ENCODE results near the gene DHX34.

DHX34 gene

DNA sequence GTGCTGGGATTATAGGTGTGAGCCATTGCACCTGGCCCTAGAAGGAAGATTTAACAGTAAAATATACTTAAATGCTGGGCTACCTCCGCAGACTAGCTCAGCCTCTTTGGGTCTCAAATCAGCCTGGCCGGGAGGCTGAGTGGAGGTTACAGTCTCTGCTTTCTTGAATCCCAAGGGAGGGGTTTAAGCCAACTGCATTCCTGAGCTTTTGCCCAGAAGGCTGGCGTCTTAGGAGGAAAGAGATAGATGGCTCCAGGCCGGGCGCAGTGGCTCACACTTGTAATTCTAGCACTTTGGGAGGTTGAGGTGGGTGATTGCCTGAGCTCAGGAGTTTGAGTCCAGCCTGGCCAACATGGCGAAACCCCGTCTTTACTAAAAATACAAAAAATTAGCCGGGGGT, 40.1 kb upstream of the DHX34 start:
- no peaks in the 10 kb centered on the region for H3K9me3 ChIP-seq (ENCODE audit: low read length)
- H3K27me3 ChIP-seq (ENCODE audit: insufficient read depth, low read length): no peaks in the 10 kb centered on the region; the same call in 1 of the 2 replicates
- no peak overlapping the region for H2AFZ ChIP-seq (ENCODE audit: low read length)
- no peak overlapping the region for H3K4me2 ChIP-seq (ENCODE audit: low read length)
- no peak overlapping the region for H3K9ac ChIP-seq (ENCODE audit: low read length)
- no peak overlapping the region for H3K4me3 ChIP-seq (ENCODE audit: low read depth, low read length, poor library complexity, severe bottlenecking)
- H3F3A ChIP-seq (ENCODE audit: insufficient read depth, low read length): no peaks in the 10 kb centered on the region
- H3K79me2 ChIP-seq (ENCODE audit: insufficient read depth, low read length): no peaks in the 10 kb centered on the region
- no peaks in the 10 kb centered on the region for H3K36me3 ChIP-seq (ENCODE audit: insufficient read depth, low read length)
- no peaks in the 10 kb centered on the region for H4K20me1 ChIP-seq (ENCODE audit: insufficient read depth, low read length)
- no peak for TF ChIP-seq EZH2 (IDR thresholded peaks at IDR 0.05; ENCODE audit: borderline replicate concordance, low read length)
- TF ChIP-seq, protein P1, sequence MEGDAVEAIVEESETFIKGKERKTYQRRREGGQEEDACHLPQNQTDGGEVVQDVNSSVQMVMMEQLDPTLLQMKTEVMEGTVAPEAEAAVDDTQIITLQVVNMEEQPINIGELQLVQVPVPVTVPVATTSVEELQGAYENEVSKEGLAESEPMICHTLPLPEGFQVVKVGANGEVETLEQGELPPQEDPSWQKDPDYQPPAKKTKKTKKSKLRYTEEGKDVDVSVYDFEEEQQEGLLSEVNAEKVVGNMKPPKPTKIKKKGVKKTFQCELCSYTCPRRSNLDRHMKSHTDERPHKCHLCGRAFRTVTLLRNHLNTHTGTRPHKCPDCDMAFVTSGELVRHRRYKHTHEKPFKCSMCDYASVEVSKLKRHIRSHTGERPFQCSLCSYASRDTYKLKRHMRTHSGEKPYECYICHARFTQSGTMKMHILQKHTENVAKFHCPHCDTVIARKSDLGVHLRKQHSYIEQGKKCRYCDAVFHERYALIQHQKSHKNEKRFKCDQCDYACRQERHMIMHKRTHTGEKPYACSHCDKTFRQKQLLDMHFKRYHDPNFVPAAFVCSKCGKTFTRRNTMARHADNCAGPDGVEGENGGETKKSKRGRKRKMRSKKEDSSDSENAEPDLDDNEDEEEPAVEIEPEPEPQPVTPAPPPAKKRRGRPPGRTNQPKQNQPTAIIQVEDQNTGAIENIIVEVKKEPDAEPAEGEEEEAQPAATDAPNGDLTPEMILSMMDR (IDR thresholded peaks at IDR 0.05; ENCODE audit: low read length): no peak
- H3K27ac ChIP-seq (ENCODE audit: low read depth, low read length, poor library complexity, severe bottlenecking): no peak overlapping the region
- no peaks in the 10 kb centered on the region for H3K4me1 ChIP-seq (ENCODE audit: insufficient read depth, low read length, severe bottlenecking)
- no peaks in the 10 kb centered on the region for H3K9me2 ChIP-seq (ENCODE audit: low read depth, low read length)

DNA sequence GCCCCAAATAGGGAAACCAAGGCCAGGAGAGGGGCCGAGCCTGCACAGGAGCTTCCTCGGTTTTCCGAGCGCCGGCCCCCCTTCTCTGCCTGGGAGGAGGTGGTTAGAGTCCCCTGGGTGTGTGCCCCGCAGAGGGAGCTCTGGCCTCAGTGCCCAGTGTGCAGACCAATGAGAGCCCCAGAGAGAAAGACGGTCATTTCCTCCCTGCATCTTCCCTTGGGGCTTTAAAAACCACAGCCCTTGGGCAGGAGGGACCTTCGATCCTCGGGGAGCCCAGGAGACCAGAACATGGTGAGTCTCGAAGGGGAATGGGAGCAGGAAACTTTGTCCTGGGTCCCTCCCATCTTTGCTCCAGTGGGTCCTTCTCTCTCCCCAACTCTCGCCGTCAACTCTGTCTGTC, 39.5 kb upstream of the DHX34 start, which contains the start of gene C5AR1:
Gene C5AR1, plus strand, starts transcription at position 254 of the 400 bp plus-strand sequence. Its CDS starts 35 bp downstream, at position 289.
- H2AFZ ChIP-seq (ENCODE audit: low read length): no peak within 1 kb of the TSS
- no peak within 1 kb of the TSS for H3K27ac ChIP-seq (ENCODE audit: low read depth, low read length, poor library complexity, severe bottlenecking)
- H4K20me1 ChIP-seq (ENCODE audit: insufficient read depth, low read length): no peaks in the 10 kb centered on the region
- no peak within 1 kb of the TSS for H3K4me2 ChIP-seq (ENCODE audit: low read length)
- no peaks in the 10 kb centered on the region for H3K9me3 ChIP-seq (ENCODE audit: low read length)
- no peaks in the 10 kb centered on the region for H3K4me1 ChIP-seq (ENCODE audit: insufficient read depth, low read length, severe bottlenecking)
- TF ChIP-seq, protein P1 (IDR thresholded peaks at IDR 0.05; ENCODE audit: low read length): no peak
- no peak for TF ChIP-seq EZH2 (IDR thresholded peaks at IDR 0.05; ENCODE audit: borderline replicate concordance, low read length)
- H3K36me3 ChIP-seq (ENCODE audit: insufficient read depth, low read length): no peaks in the 10 kb centered on the region
- H3F3A ChIP-seq (ENCODE audit: insufficient read depth, low read length): no peaks in the 10 kb centered on the region
- no peaks in the 10 kb centered on the region; the same call in 1 of the 2 replicates for H3K27me3 ChIP-seq (ENCODE audit: insufficient read depth, low read length)
- H3K9me2 ChIP-seq (ENCODE audit: low read depth, low read length): no peaks in the 10 kb centered on the region
- H3K9ac ChIP-seq (ENCODE audit: low read length): no peak within 1 kb of the TSS
- H3K4me3 ChIP-seq (ENCODE audit: low read depth, low read length, poor library complexity, severe bottlenecking): no peak within 1 kb of the TSS
- no peaks in the 10 kb centered on the region for H3K79me2 ChIP-seq (ENCODE audit: insufficient read depth, low read length)

DNA sequence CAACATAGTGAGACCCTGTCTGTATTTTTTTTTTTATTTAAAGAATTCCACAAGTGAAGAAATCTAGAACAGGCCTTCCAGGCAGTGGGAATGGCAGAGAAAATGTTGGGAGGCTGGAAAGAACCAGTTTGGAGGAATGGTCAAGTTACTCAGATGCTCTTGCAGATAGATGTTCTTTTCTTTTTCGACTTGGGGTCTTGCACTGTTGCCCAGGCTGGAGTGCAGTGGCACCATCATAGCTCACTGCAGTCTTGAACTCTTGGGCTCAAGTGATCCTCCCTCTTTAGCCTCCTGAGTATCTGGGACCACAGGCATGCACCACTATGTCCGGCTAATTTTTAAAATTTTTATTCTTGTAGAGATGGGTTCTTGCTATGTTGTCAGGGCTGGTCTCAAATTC, 38.8 kb upstream of the DHX34 start:
- Histone ChIP-seq H2AFZ (ENCODE audit: low read length) (no peak overlapping the region), H3K9me3 (ENCODE audit: low read length) (no peaks in the 10 kb centered on the region), H3K4me2 (ENCODE audit: low read length) (no peak overlapping the region), H3K27ac (ENCODE audit: low read depth, low read length, poor library complexity, severe bottlenecking) (no peak overlapping the region), H4K20me1 (ENCODE audit: insufficient read depth, low read length) (no peaks in the 10 kb centered on the region), H3K36me3 (ENCODE audit: insufficient read depth, low read length) (no peaks in the 10 kb centered on the region), H3K79me2 (ENCODE audit: insufficient read depth, low read length) (no peaks in the 10 kb centered on the region), H3F3A (ENCODE audit: insufficient read depth, low read length) (no peaks in the 10 kb centered on the region), H3K27me3 (ENCODE audit: insufficient read depth, low read length) (no peaks in the 10 kb centered on the region; the same call in 1 of the 2 replicates), H3K9me2 (ENCODE audit: low read depth, low read length) (no peaks in the 10 kb centered on the region), H3K4me1 (ENCODE audit: insufficient read depth, low read length, severe bottlenecking) (no peaks in the 10 kb centered on the region), H3K4me3 (ENCODE audit: low read depth, low read length, poor library complexity, severe bottlenecking) (no peak overlapping the region), H3K9ac (ENCODE audit: low read length) (no peak overlapping the region)
- TF ChIP-seq EZH2 (IDR thresholded peaks at IDR 0.05; ENCODE audit: borderline replicate concordance, low read length): no peak
- TF ChIP-seq, protein P1 (IDR thresholded peaks at IDR 0.05; ENCODE audit: low read length): no peak

Data from OCI-LY1 (cell line).